ENCODE measurements around the gene CYB5D1.

The CYB5D1 gene

GRCh38 chr17:7844292-7845154 lies 13.3 kb upstream of the CYB5D1 start:
- DNase-seq (ENCODE audit: low read depth, low spot score): peak; percentile 96

GRCh38 chr17:7845359-7846062 lies 12.3 kb upstream of the CYB5D1 start:
- no peak for DNase-seq (ENCODE audit: low read depth, low spot score)

- no peak for DNase-seq (ENCODE audit: low read depth, low spot score)
Measured at GRCh38 chr17:7846063-7846735, 11.6 kb upstream of the CYB5D1 start.

- no peak for DNase-seq (ENCODE audit: low read depth, low spot score)
Measured at GRCh38 chr17:7846765-7847661, 10.8 kb upstream of the CYB5D1 start.

- DNase-seq (ENCODE audit: low read depth, low spot score): no peak
Measured at GRCh38 chr17:7848131-7848579, 9.6 kb upstream of the CYB5D1 start.

- DNase-seq (ENCODE audit: low read depth, low spot score): no peak
Measured at GRCh38 chr17:7848739-7849129, 9.1 kb upstream of the CYB5D1 start.

- DNase-seq (ENCODE audit: low read depth, low spot score): no peak
Measured at GRCh38 chr17:7849130-7849750, 8.6 kb upstream of the CYB5D1 start.

- DNase-seq (ENCODE audit: low read depth, low spot score): no peak
Measured at GRCh38 chr17:7849751-7850504, 7.9 kb upstream of the CYB5D1 start.

- no peak for DNase-seq (ENCODE audit: low read depth, low spot score)
Measured at GRCh38 chr17:7850701-7851437, 6.9 kb upstream of the CYB5D1 start.

GRCh38 chr17:7851438-7852261 lies 6.2 kb upstream of the CYB5D1 start:
- peak; percentile 94 for DNase-seq (ENCODE audit: low read depth, low spot score)

GRCh38 chr17:7852262-7852670 lies 5.5 kb upstream of the CYB5D1 start:
- DNase-seq (ENCODE audit: low read depth, low spot score): no peak

GRCh38 chr17:7852919-7853690 lies 4.7 kb upstream of the CYB5D1 start:
- peak; percentile 77 for DNase-seq (ENCODE audit: low read depth, low spot score)

GRCh38 chr17:7853691-7854038 lies 4.1 kb upstream of the CYB5D1 start:
- DNase-seq (ENCODE audit: low read depth, low spot score): peak; percentile 75

GRCh38 chr17:7854078-7854777 lies 3.6 kb upstream of the CYB5D1 start:
- DNase-seq (ENCODE audit: low read depth, low spot score): no peak

- DNase-seq (ENCODE audit: low read depth, low spot score): peak; percentile 94
Measured at GRCh38 chr17:7854851-7855659, 2.7 kb upstream of the CYB5D1 start, which contains the start of gene TMEM88. TMEM88 (plus strand) TSS chr17:7855066; CDS start chr17:7855075, 9 bp downstream.

- no peak for DNase-seq (ENCODE audit: low read depth, low spot score)
Measured at GRCh38 chr17:7855660-7856010, 2.2 kb upstream of the CYB5D1 start.
